Omental fat pad (tissue), 4 donors: ENCODE results near the gene MORN3. TPM values are rescaled to one million over a fixed set of nuclear protein-coding genes. Genes with fewer than 3 reads are reported as not detected.
"Not testable (repeated sequence)": the region's sequence is repeated elsewhere in the genome, so short reads cannot be mapped to it uniquely, and the experiment has no call there.

Experiments used
- ATAC-seq: fragments of 150-250 bp; one replicate; pipeline ENCODE4 v1.9.1; 2016; ENCODE audit warnings: mild to moderate bottlenecking, moderate library complexity; ENCODE audit not compliant: low FRiP score
- DNase-seq: peaks from one replicate; pipeline ENCODE4 v3.0.0-alpha.2; 2019; ENCODE audit warnings: low spot score
- CTCF ChIP-seq, 3 donors: fragments of 450-650 bp; IDR thresholded peaks; one replicate each; pipeline ENCODE4 v1.5.1; 2016 to 2017; ENCODE audit warnings: antibody characterized with exemption in 3 of 3, mild to moderate bottlenecking in 3 of 3, moderate library complexity in 2 of 3
- total RNA-seq, 4 donors: library from RNA; depleted of rRNA; stranded (reverse); fragments of >200 nt; gene quantifications; one replicate each; pipeline ENCODE4 v1.1.0, GENCODE V29; 2016

Gene MORN3
- total RNA-seq, 4 donors from 2014 or later: 0.19 TPM; not detected in 3

- ATAC-seq (peak; percentile 93), DNase-seq (peak; percentile 64)
- TF ChIP-seq CTCF (IDR thresholded peaks at IDR 0.05): no peak
These were observed 43.2 kb upstream of the MORN3 start, which contains the start of gene TMEM120B for GRCh38 chr12:121712461-121713256. TSS of gene TMEM120B (plus strand) at chr12:121712752. CDS start at chr12:121712896, 144 bp downstream.

DNA sequence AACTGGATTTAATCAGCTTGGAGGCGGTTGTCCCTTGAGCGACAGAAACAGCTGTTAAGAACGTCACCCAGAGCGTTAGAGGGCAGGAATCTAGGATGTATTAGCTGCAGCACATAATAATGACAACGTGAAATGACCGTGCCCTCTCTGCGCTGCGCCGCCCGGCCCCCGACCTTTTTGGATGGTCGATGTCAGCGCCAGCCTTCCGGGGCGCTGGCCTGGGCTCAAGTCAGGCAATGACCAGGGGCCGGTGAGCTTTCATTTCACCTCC is 42.7 kb upstream of the MORN3 start:
- ATAC-seq (peak; percentile 32), DNase-seq (no peak)
- TF ChIP-seq CTCF (IDR thresholded peaks at IDR 0.05): no peak

DNA sequence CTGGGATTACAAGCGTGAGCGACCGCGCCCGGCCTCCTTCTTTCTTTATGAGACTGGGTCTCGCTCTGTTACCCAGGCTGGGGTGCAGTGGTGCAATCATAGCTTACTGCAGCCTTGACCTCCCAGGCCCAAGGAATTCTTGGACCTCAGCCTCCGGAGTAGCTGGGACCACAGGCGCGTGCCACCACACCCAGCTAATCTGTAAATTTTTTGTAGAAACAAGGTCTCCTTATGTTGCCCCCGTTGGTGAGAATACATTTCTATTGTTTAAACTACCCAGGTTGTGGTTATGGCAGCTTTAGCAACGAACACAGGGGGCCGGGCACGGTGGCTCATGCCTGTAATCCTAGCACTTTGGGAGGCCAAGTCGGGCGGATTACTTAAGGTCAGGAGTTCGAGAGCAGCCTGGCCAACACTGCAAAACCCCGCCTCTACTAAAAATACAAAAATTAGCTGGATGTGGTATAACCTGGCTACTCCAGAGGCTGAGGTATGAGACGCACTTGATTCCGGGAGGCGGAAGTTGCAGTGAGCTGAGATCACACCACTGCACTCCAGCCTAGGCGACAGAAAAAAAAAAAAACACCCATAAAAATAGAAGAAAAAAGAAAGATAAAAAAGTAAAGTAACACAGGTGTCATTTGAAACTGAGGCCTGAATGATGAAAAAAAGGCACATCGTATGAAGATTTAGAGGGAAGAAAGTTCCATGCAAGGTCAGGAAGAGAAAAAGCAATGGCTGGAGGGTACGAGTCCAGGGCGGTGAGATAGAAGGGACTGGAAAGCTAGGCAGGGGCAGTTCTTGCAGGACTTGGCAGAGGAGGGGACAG is 42.1 kb upstream of the MORN3 start:
- ATAC-seq (no peak), DNase-seq (no peak)
- TF ChIP-seq CTCF (IDR thresholded peaks at IDR 0.05): no peak

GRCh38 chr12:121709478-121709961 is 40.1 kb upstream of the MORN3 start:
- no peak for ATAC-seq
- DNase-seq: no peak
- TF ChIP-seq CTCF (IDR thresholded peaks at IDR 0.05): no peak

- not testable (repeated sequence) for ATAC-seq, DNase-seq
These were observed 39.6 kb upstream of the MORN3 start for GRCh38 chr12:121709064-121709424.

DNA sequence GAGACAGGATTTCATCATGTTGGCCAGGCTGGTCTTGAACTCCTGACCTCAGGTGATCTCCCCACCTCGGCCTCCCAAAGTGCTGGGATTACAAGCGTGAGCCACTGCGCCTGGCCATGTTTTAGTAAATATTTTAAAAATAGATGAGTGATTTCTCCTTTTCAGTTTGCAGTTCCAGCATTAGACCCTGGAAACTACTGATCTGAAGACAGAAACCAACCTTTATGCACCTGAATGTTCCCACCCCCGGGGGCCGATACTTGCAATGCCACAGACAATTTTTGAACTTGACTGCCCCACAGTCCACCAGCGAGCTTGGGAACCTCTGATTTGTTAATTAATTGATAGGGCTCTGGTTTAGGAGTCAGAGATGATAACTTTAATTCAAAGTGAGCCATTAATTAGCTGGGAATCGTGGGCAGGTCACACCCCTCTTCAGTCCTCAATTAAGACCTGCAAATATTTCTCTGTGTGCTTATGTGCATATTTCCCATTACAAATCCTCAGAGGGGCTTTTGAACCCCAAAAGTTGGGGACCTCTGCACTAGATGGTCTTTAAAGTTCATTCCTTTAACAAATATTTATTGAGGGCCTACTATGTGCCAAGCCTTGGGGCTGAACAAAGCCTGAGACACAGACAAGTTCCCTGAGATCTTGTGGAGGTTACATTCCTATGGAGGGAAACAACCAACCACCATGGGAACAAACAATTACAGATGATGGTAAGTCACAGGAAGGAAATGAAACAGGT is 39.0 kb upstream of the MORN3 start:
- no peak for TF ChIP-seq CTCF (IDR thresholded peaks at IDR 0.05)
- DNase-seq (no peak), ATAC-seq (no peak)

- no peak for TF ChIP-seq CTCF (IDR thresholded peaks at IDR 0.05)
- no peak for DNase-seq
- no peak for ATAC-seq
These were observed 36.1 kb upstream of the MORN3 start for GRCh38 chr12:121705514-121705913.
